Measurements from ENCODE around the gene KIF1A.

The KIF1A gene

DNA sequence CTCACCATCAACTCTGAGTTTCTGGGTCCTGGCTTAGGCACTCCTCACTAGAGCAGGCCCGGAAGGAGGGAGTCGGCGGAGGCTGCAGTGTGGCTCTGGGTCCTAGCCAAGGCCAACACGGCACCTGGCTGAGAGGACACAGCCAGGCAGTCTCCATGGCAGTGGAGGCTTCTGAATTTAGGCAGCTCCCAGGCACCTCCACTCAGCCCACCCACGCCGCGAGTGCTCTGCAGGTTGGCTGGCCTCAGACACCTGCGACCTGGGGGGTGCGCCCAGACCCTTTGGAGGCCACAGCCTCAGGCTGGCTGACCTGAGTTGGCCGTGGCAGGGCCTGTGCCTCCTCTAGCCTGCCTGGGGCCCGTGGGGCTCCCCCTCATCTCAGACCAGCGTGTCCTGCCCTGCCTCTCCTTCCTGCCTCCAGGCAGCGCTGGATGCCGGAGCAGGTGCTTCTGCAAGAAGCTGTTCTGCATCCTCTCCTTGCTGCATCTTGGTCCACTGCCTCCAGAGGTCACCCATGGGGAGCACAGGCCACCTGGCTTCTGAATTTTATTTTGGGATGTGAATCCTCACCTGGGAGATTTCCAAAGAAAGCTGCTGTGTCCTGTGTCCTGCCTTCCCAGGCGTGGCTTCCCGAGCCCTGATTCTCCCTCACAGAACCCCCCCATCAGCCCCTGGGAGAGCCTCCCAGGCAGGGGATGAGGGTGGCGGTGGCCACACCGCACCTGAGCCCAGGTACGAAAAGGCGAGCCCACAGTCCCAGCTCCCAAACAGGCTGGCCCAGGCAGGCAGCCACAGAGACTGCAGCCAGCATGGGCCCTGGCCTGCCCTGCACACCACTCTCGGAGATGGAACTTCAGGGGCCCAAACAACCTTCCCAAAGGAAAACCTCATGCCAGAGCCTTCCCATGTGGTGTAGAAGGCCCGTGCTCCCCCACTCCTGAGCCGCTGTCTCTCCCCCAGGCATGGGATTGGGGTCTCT lies 105.0 kb downstream of the KIF1A start:
- Histone ChIP-seq H3K27ac (ENCODE audit: low read length) (no peak overlapping the region), H3K4me2 (ENCODE audit: low read depth, low read length) (no peak overlapping the region), H3K79me2 (ENCODE audit: low read length) (no peaks in the 10 kb centered on the region), H4K20me1 (ENCODE audit: insufficient read depth, low read length) (no peaks in the 10 kb centered on the region), H3K27me3 (replicated peaks; ENCODE audit: insufficient read depth, low read length) (peaks cover 83% of the 10 kb centered on the region), H3K9me2 (replicated peaks; ENCODE audit: insufficient read depth, low read length) (no peaks in the 10 kb centered on the region), H3K9me3 (replicated peaks; ENCODE audit: insufficient read depth, low read length) (no peaks in the 10 kb centered on the region), H3K9ac (ENCODE audit: low read length) (no peak overlapping the region), H3K36me3 (replicated peaks; ENCODE audit: insufficient read depth, low read length) (no peaks in the 10 kb centered on the region), H3K4me3 (ENCODE audit: low read length) (no peak overlapping the region), H3K4me1 (ENCODE audit: low read length) (no peaks in the 10 kb centered on the region), H3F3A (ENCODE audit: insufficient read depth, low read length) (no peaks in the 10 kb centered on the region), H2AFZ (ENCODE audit: low read length) (no peak overlapping the region)
- DNase-seq, result no peak
- no peak for TF ChIP-seq EZH2phosphoT487 (IDR thresholded peaks at IDR 0.05; ENCODE audit: low read length)
- no peak for TF ChIP-seq EZH2 (optimal IDR thresholded peaks at IDR 0.05; ENCODE audit: low read depth, low read length)
- TF ChIP-seq, protein P1, sequence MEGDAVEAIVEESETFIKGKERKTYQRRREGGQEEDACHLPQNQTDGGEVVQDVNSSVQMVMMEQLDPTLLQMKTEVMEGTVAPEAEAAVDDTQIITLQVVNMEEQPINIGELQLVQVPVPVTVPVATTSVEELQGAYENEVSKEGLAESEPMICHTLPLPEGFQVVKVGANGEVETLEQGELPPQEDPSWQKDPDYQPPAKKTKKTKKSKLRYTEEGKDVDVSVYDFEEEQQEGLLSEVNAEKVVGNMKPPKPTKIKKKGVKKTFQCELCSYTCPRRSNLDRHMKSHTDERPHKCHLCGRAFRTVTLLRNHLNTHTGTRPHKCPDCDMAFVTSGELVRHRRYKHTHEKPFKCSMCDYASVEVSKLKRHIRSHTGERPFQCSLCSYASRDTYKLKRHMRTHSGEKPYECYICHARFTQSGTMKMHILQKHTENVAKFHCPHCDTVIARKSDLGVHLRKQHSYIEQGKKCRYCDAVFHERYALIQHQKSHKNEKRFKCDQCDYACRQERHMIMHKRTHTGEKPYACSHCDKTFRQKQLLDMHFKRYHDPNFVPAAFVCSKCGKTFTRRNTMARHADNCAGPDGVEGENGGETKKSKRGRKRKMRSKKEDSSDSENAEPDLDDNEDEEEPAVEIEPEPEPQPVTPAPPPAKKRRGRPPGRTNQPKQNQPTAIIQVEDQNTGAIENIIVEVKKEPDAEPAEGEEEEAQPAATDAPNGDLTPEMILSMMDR (IDR thresholded peaks at IDR 0.05; ENCODE audit: low read length), result no peak

DNA sequence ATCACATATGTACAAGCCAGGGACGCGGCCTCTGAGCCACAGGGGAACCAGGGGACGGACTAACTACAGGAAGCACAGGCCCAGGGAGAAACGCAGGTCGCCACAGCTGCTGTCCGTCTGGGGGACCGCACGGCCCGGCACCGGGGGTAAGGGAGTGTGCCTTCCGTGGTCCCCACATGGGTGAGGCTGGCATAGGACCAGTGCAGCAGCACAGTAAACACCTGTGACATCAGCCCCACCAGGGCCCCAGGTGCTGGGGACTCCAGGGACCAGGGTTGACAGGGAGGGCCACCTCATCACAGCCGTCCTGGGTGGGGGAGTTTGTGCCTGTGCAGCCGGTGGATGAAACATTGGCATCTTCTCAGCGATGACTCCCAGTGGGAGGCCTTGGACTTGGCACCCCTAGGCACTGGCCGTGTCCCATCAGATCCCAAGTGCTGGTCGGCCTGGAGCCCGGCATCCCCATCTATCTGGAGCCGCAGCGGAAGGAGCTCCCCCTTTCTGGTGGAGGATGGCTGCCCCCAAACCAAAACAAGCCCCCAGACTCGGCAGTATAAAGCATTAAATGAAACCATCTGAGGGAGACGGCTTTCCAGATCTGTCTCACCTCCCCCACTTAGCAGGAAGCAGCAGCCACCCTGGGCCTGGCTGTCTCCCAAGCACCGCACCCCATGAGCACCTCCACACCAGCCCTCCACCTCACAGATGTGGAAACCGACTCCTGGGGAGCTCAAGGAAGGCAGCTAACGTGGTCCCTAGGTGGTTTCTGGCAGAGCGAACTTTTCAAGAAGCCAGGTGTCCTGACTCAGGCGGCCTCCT lies 105.9 kb downstream of the KIF1A start:
- H4K20me1 ChIP-seq (ENCODE audit: insufficient read depth, low read length), result no peaks in the 10 kb centered on the region
- no peak overlapping the region for H3K4me2 ChIP-seq (ENCODE audit: low read depth, low read length)
- no peaks in the 10 kb centered on the region for H3K79me2 ChIP-seq (ENCODE audit: low read length)
- H2AFZ ChIP-seq (ENCODE audit: low read length), result no peak overlapping the region
- H3K4me3 ChIP-seq (ENCODE audit: low read length), result no peak overlapping the region
- peaks cover 87% of the 10 kb centered on the region for H3K27me3 ChIP-seq (replicated peaks; ENCODE audit: insufficient read depth, low read length)
- H3K9ac ChIP-seq (ENCODE audit: low read length), result no peak overlapping the region
- TF ChIP-seq EZH2 (optimal IDR thresholded peaks at IDR 0.05; ENCODE audit: low read depth, low read length) (no peak), EZH2phosphoT487 (IDR thresholded peaks at IDR 0.05; ENCODE audit: low read length) (no peak)
- TF ChIP-seq, protein P1 (IDR thresholded peaks at IDR 0.05; ENCODE audit: low read length), result no peak
- no peaks in the 10 kb centered on the region for H3K4me1 ChIP-seq (ENCODE audit: low read length)
- H3K27ac ChIP-seq (ENCODE audit: low read length), result no peak overlapping the region
- no peaks in the 10 kb centered on the region for H3K9me3 ChIP-seq (replicated peaks; ENCODE audit: insufficient read depth, low read length)
- DNase-seq, result no peak
- H3K9me2 ChIP-seq (replicated peaks; ENCODE audit: insufficient read depth, low read length), result no peaks in the 10 kb centered on the region
- no peaks in the 10 kb centered on the region for H3F3A ChIP-seq (ENCODE audit: insufficient read depth, low read length)
- H3K36me3 ChIP-seq (replicated peaks; ENCODE audit: insufficient read depth, low read length), result no peaks in the 10 kb centered on the region

DNA sequence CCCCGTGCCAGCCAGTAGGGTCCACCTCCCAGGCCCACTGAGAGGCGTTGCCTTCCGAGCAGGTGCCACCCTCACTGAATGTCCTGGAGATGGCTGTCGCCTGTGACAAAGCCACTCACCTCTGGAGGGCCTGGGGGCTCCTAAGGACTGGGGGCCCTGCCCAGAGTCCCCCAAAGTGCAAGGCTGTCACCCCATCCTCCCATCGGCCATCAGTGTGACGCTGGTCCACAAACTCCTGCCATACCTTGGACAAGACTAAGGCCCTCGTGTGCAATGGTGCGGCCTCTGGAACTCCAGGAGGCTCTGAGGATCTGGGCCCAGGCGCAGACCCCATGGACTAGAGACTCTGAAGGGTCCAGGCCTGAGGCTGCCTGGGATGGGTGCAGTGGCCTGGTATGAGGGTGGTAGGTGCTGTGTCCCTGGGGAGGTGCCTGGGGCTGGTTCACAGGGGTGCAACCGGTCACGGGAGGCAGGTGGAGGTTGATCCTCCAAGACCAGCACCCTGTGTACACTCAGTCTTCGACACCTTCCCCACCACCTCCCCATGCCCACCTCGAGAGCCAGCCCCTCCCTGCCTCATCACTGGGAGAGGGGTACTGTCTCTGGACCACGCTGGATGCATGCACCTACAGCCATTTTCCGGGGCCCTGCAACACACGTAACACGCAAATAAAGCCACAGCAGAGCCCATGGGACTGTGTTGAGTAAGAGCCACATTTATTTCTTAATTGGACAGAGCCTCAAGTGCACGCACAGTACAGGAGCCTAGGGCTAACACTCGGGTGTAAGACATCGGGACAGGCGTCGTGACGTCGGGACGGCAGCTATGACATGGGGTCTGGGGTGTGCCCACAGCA lies 106.7 kb downstream of the KIF1A start:
- H3K4me2 ChIP-seq (ENCODE audit: low read depth, low read length), result no peak overlapping the region
- no peak overlapping the region for H2AFZ ChIP-seq (ENCODE audit: low read length)
- H3K9me2 ChIP-seq (replicated peaks; ENCODE audit: insufficient read depth, low read length), result no peaks in the 10 kb centered on the region

More for the DNA sequence above, 106.7 kb downstream of the KIF1A start:
- H4K20me1 ChIP-seq (ENCODE audit: insufficient read depth, low read length), result no peaks in the 10 kb centered on the region
- no peak for DNase-seq
- H3K9me3 ChIP-seq (replicated peaks; ENCODE audit: insufficient read depth, low read length), result no peaks in the 10 kb centered on the region
- H3K9ac ChIP-seq (ENCODE audit: low read length), result no peak overlapping the region
- H3K27me3 ChIP-seq (replicated peaks; ENCODE audit: insufficient read depth, low read length), result peaks cover 95% of the 10 kb centered on the region
- H3K79me2 ChIP-seq (ENCODE audit: low read length), result no peaks in the 10 kb centered on the region
- H3K4me1 ChIP-seq (ENCODE audit: low read length), result no peaks in the 10 kb centered on the region
- no peak overlapping the region for H3K27ac ChIP-seq (ENCODE audit: low read length)
- no peaks in the 10 kb centered on the region for H3F3A ChIP-seq (ENCODE audit: insufficient read depth, low read length)
- TF ChIP-seq EZH2phosphoT487 (IDR thresholded peaks at IDR 0.05; ENCODE audit: low read length) (no peak), EZH2 (optimal IDR thresholded peaks at IDR 0.05; ENCODE audit: low read depth, low read length) (no peak)
- TF ChIP-seq, protein P1 (IDR thresholded peaks at IDR 0.05; ENCODE audit: low read length), result no peak
- no peak overlapping the region for H3K4me3 ChIP-seq (ENCODE audit: low read length)
- H3K36me3 ChIP-seq (replicated peaks; ENCODE audit: insufficient read depth, low read length), result no peaks in the 10 kb centered on the region

All from MM.1S (cell line).